ENCODE measurements around the gene TBX2.

Gene TBX2

GRCh38 chr17:61454381-61455323, 55.0 kb downstream of the TBX2 start:
- H3K4me3 ChIP-seq (ENCODE audit: low read depth in 1 of 2, low read length in 1 of 2): no peak overlapping the region

GRCh38 chr17:61455324-61456060, 55.8 kb downstream of the TBX2 start:
- Histone ChIP-seq H3K27ac (no peak overlapping the region), H3K27me3 (peaks cover 100% of the 10 kb centered on the region), H3K9me3 (no peaks in the 10 kb centered on the region), H3K4me3 (ENCODE audit: low read depth in 1 of 2, low read length in 1 of 2) (no peak overlapping the region), H3K4me1 (ENCODE audit: control insufficient read depth in 1 of 2, insufficient read depth in 1 of 2, low read depth in 1 of 2, low read length in 1 of 2) (peaks cover 0 to 10% of the 10 kb centered on the region in 2 experiments), H3K36me3 (no peaks in the 10 kb centered on the region)
- no peak for TF ChIP-seq CTCF (IDR thresholded peaks at IDR 0.05)

More at GRCh38 chr17:61454381-61455323, 55.0 kb downstream of the TBX2 start:
- no peaks in the 10 kb centered on the region for H3K9me3 ChIP-seq
- no peak for TF ChIP-seq CTCF (IDR thresholded peaks at IDR 0.05)
- H3K27me3 ChIP-seq: peaks cover 100% of the 10 kb centered on the region
- no peak overlapping the region for H3K27ac ChIP-seq
- peaks cover 0 to 10% of the 10 kb centered on the region in 2 experiments for H3K4me1 ChIP-seq (ENCODE audit: control insufficient read depth in 1 of 2, insufficient read depth in 1 of 2, low read depth in 1 of 2, low read length in 1 of 2)
- no peaks in the 10 kb centered on the region for H3K36me3 ChIP-seq

- Histone ChIP-seq H3K4me1 (ENCODE audit: control insufficient read depth in 1 of 2, insufficient read depth in 1 of 2, low read depth in 1 of 2, low read length in 1 of 2) (peaks cover 0 to 10% of the 10 kb centered on the region in 2 experiments), H3K27me3 (peaks cover 100% of the 10 kb centered on the region), H3K27ac (no peak overlapping the region), H3K9me3 (no peaks in the 10 kb centered on the region), H3K36me3 (no peaks in the 10 kb centered on the region), H3K4me3 (ENCODE audit: low read depth in 1 of 2, low read length in 1 of 2) (no peak overlapping the region)
- no peak for TF ChIP-seq CTCF (IDR thresholded peaks at IDR 0.05)
These were observed 56.5 kb downstream of the TBX2 start for GRCh38 chr17:61456061-61456681.

- Histone ChIP-seq H3K27ac (no peak overlapping the region), H3K4me1 (ENCODE audit: control insufficient read depth in 1 of 2, insufficient read depth in 1 of 2, low read depth in 1 of 2, low read length in 1 of 2) (peaks cover 0 to 7% of the 10 kb centered on the region in 2 experiments), H3K9me3 (no peaks in the 10 kb centered on the region), H3K4me3 (ENCODE audit: low read depth in 1 of 2, low read length in 1 of 2) (no peak overlapping the region), H3K27me3 (peaks cover 100% of the 10 kb centered on the region), H3K36me3 (no peaks in the 10 kb centered on the region)
- TF ChIP-seq CTCF (IDR thresholded peaks at IDR 0.05): no peak
These were observed 57.1 kb downstream of the TBX2 start for GRCh38 chr17:61456688-61457225.
